ENCODE results near the gene JAG1.

The JAG1 gene

GRCh38 chr20:10714236-10714975 is 40.6 kb upstream of the JAG1 start:
- Histone ChIP-seq H3K9ac (ENCODE audit: low read length) (no peak overlapping the region), H3K9me3 (ENCODE audit: insufficient read depth, low read length) (no peaks in the 10 kb centered on the region), H3K4me2 (ENCODE audit: low read length) (no peak overlapping the region; the same call in 1 of the 2 replicates), H3K36me3 (replicated peaks; ENCODE audit: low read depth, low read length) (no peaks in the 10 kb centered on the region), H3K79me2 (ENCODE audit: low read length) (no peaks in the 10 kb centered on the region), H4K20me1 (ENCODE audit: insufficient read depth, low read length) (no peaks in the 10 kb centered on the region), H3K27me3 (ENCODE audit: low read depth, low read length) (no peaks in the 10 kb centered on the region; the same call in 1 of the 2 replicates), H3K27ac (ENCODE audit: low read length) (no peak overlapping the region), H2AFZ (ENCODE audit: low read depth, low read length) (peak overlapping the region; percentile 10; the same call in 1 of the 2 replicates), H3K4me3 (ENCODE audit: low read length) (no peak overlapping the region), H3K4me1 (ENCODE audit: low read length) (peaks cover 27% of the 10 kb centered on the region)
- TF ChIP-seq CTCF (IDR thresholded peaks at IDR 0.05; ENCODE audit: low read depth, low read length) = no peak
- TF ChIP-seq EZH2phosphoT487 (IDR thresholded peaks at IDR 0.05; ENCODE audit: low read depth) = no peak

- H2AFZ ChIP-seq (ENCODE audit: low read depth, low read length) = no peak overlapping the region
- no peak for TF ChIP-seq EZH2phosphoT487 (IDR thresholded peaks at IDR 0.05; ENCODE audit: low read depth)
- TF ChIP-seq CTCF (IDR thresholded peaks at IDR 0.05; ENCODE audit: low read depth, low read length) = no peak
- no peaks in the 10 kb centered on the region for H3K36me3 ChIP-seq (replicated peaks; ENCODE audit: low read depth, low read length)
- no peaks in the 10 kb centered on the region for H3K9me3 ChIP-seq (ENCODE audit: insufficient read depth, low read length)
- H3K9ac ChIP-seq (ENCODE audit: low read length) = no peak overlapping the region
- no peaks in the 10 kb centered on the region; the same call in 1 of the 2 replicates for H3K27me3 ChIP-seq (ENCODE audit: low read depth, low read length)
- H3K79me2 ChIP-seq (ENCODE audit: low read length) = no peaks in the 10 kb centered on the region
- no peak overlapping the region for H3K27ac ChIP-seq (ENCODE audit: low read length)
- no peaks in the 10 kb centered on the region for H4K20me1 ChIP-seq (ENCODE audit: insufficient read depth, low read length)
- no peak overlapping the region for H3K4me3 ChIP-seq (ENCODE audit: low read length)
- H3K4me2 ChIP-seq (ENCODE audit: low read length) = no peak overlapping the region
- peaks cover 23% of the 10 kb centered on the region for H3K4me1 ChIP-seq (ENCODE audit: low read length)
Measured at GRCh38 chr20:10713161-10713560, 39.4 kb upstream of the JAG1 start.

- no peak for TF ChIP-seq EZH2phosphoT487 (IDR thresholded peaks at IDR 0.05; ENCODE audit: low read depth)
- TF ChIP-seq CTCF (IDR thresholded peaks at IDR 0.05; ENCODE audit: low read depth, low read length) = no peak
- Histone ChIP-seq H4K20me1 (ENCODE audit: insufficient read depth, low read length) (no peaks in the 10 kb centered on the region), H3K27ac (ENCODE audit: low read length) (no peak overlapping the region), H3K36me3 (replicated peaks; ENCODE audit: low read depth, low read length) (no peaks in the 10 kb centered on the region), H3K79me2 (ENCODE audit: low read length) (no peaks in the 10 kb centered on the region), H3K4me3 (ENCODE audit: low read length) (no peak overlapping the region), H2AFZ (ENCODE audit: low read depth, low read length) (no peak overlapping the region), H3K27me3 (ENCODE audit: low read depth, low read length) (no peaks in the 10 kb centered on the region; the same call in 1 of the 2 replicates), H3K9ac (ENCODE audit: low read length) (no peak overlapping the region), H3K4me2 (ENCODE audit: low read length) (no peak overlapping the region), H3K4me1 (ENCODE audit: low read length) (peaks cover 21% of the 10 kb centered on the region), H3K9me3 (ENCODE audit: insufficient read depth, low read length) (no peaks in the 10 kb centered on the region)
Measured at GRCh38 chr20:10711903-10712451, 38.2 kb upstream of the JAG1 start.

GRCh38 chr20:10710991-10711775 is 37.4 kb upstream of the JAG1 start:
- Histone ChIP-seq H3K27ac (ENCODE audit: low read length) (no peak overlapping the region), H3K4me1 (ENCODE audit: low read length) (peaks cover 13% of the 10 kb centered on the region), H3K9me3 (ENCODE audit: insufficient read depth, low read length) (no peaks in the 10 kb centered on the region), H3K4me3 (ENCODE audit: low read length) (no peak overlapping the region), H3K79me2 (ENCODE audit: low read length) (no peaks in the 10 kb centered on the region), H4K20me1 (ENCODE audit: insufficient read depth, low read length) (no peaks in the 10 kb centered on the region), H3K4me2 (ENCODE audit: low read length) (no peak overlapping the region), H2AFZ (ENCODE audit: low read depth, low read length) (no peak overlapping the region), H3K36me3 (replicated peaks; ENCODE audit: low read depth, low read length) (no peaks in the 10 kb centered on the region), H3K27me3 (ENCODE audit: low read depth, low read length) (no peaks in the 10 kb centered on the region; the same call in 1 of the 2 replicates), H3K9ac (ENCODE audit: low read length) (no peak overlapping the region)
- TF ChIP-seq CTCF (IDR thresholded peaks at IDR 0.05; ENCODE audit: low read depth, low read length) = no peak
- TF ChIP-seq EZH2phosphoT487 (IDR thresholded peaks at IDR 0.05; ENCODE audit: low read depth) = no peak
